VCaP (cell line): Measurements from ENCODE around the gene SULT1E1.
"Not testable (repeated sequence)": the region's sequence is repeated elsewhere in the genome, so short reads cannot be mapped to it uniquely, and the experiment has no call there.

ENCODE experiments used
- H3K27ac ChIP-seq: fragments of 450-650 bp; 2 replicates; pipeline ENCODE4 v1.5.1; 2017
- CTCF ChIP-seq: fragments of 450-650 bp; conservative IDR thresholded peaks from 2 replicates; pipeline ENCODE4 v1.5.1; 2017; ENCODE audit warnings: mild to moderate bottlenecking, moderate library complexity

The SULT1E1 gene

GRCh38 chr4:69831646-69832325, 28.2 kb downstream of the SULT1E1 start:
- H3K27ac ChIP-seq = peak overlapping the region; percentile 91
- TF ChIP-seq CTCF = no peak

DNA sequence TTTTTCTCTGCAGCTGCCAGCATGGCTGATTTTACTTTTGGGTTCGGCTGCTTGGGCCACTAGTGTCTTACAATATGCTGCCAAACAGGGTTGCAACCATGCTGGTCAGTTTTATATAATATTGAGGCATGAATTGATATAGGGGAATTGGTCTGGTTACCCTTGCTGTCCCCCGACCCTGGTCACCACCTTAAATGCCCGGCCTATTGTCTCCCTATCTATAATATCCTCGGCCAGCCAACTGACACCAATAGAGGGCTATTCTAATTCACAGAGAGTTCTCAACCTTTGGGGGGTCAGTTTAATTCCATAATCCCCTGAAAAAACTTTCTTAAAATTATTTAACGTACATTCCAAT, 28.7 kb downstream of the SULT1E1 start:
- TF ChIP-seq CTCF = no peak
- H3K27ac ChIP-seq = peak overlapping the region; percentile 91

GRCh38 chr4:69830560-69831269, 29.2 kb downstream of the SULT1E1 start:
- TF ChIP-seq CTCF = peak; percentile 68
- peak overlapping the region; percentile 91 for H3K27ac ChIP-seq

- peak overlapping the region; percentile 91 for H3K27ac ChIP-seq
- no peak for TF ChIP-seq CTCF
Measured at GRCh38 chr4:69830192-69830559, 29.8 kb downstream of the SULT1E1 start.

GRCh38 chr4:69829678-69830077, 30.3 kb downstream of the SULT1E1 start:
- peak overlapping the region; percentile 91 for H3K27ac ChIP-seq

DNA sequence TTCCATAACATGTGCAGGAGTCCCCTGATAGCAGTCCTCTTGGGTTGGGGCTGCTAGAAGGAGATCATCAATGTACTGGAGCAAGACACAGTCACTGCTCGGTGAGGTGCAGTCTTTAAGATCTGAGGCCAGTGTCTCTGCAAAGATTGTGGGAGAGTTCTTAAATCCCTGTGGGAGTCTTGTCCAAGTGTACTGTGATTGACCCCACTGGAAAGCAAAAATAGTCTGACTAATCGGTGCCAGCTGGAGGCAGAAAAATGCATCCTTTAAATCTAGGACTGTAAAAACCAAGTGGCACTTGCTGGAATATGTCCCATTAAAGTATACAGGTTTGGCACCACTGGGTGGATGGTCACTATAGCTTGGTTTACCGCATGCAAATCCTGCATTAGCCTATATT, 31.1 kb downstream of the SULT1E1 start:
- no peak for TF ChIP-seq CTCF
- peak overlapping the region; percentile 91; the same call in 1 of the 2 replicates for H3K27ac ChIP-seq

More at GRCh38 chr4:69829678-69830077, 30.3 kb downstream of the SULT1E1 start:
- no peak for TF ChIP-seq CTCF

DNA sequence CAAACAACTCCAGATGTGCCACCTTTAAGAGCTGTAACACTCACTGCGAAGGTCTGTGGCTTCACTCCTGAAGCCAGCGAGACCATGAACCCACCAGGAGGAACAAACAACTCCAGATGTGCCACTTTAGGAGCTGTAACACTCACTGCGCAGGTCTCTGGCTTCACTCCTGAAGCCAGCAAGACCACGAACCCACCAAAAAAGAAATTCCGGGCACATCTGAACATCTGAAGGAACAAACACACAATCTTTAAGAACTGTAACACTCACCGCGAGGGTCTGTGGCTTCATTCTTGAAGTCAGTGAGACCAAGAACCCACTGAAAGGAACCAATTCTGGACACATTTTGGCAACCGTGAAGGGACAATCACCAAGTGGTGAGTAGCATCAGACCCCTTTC, 34.9 kb downstream of the SULT1E1 start:
- not testable (repeated sequence) for H3K27ac ChIP-seq
